HL-60 (cell line): ENCODE data around the gene ADGRA1.
"Not testable (repeated sequence)": the region's sequence is repeated elsewhere in the genome, so short reads cannot be mapped to it uniquely, and the experiment has no call there.

Experiments used
- DNase-seq, 2 experiments: peaks; one replicate each; pipeline ENCODE4 v3.0.0-alpha.2; 2010 to 2020; ENCODE audit warnings: low read depth in 1 of 2, low spot score in 1 of 2
- H3K27ac ChIP-seq: fragments of 250-450 bp; sonication (Bioruptor Pico); replicated peaks from 2 replicates; pipeline ENCODE4 v1.5.1; 2020; ENCODE audit warnings: mild to moderate bottlenecking, moderate library complexity
- H3K27me3 ChIP-seq: fragments of 250-450 bp; sonication (Bioruptor Pico); 2 replicates; pipeline ENCODE4 v1.5.1; 2021; ENCODE audit warnings: mild to moderate bottlenecking, moderate library complexity; ENCODE audit not compliant: insufficient read depth, poor library complexity, severe bottlenecking
- H3K4me3 ChIP-seq: replicated peaks from 2 replicates; pipeline ENCODE4 v1.5.1; 2011; ENCODE audit warnings: mild to moderate bottlenecking, control low read depth, low read length; ENCODE audit not compliant: insufficient read depth
- GABPA ChIP-seq: IDR thresholded peaks from 2 replicates; pipeline ENCODE4 v1.6.1; 2012; ENCODE audit warnings: low read depth
- POLR2AphosphoS5 ChIP-seq: IDR thresholded peaks from 2 replicates; pipeline ENCODE4 v1.6.1; 2012; ENCODE audit warnings: low read depth
- REST ChIP-seq: IDR thresholded peaks from 2 replicates; pipeline ENCODE4 v1.6.1; 2012; ENCODE audit warnings: low read depth; ENCODE audit not compliant: insufficient replicate concordance
- SPI1 ChIP-seq: IDR thresholded peaks from 2 replicates; pipeline ENCODE4 v1.6.1; 2012; ENCODE audit warnings: low read depth, mild to moderate bottlenecking, borderline replicate concordance
- TF ChIP-seq, protein P1 (sequence below): IDR thresholded peaks from one replicate; pipeline ENCODE4 v1.5.1; 2011; ENCODE audit warnings: low read length, control low read depth, inconsistent platforms; ENCODE audit not compliant: insufficient read depth

Gene ADGRA1

GRCh38 chr10:133106516-133106915 is 18.8 kb downstream of the ADGRA1 start:
- peaks cover 7% of the 10 kb centered on the region for H3K27me3 ChIP-seq
- H3K27ac ChIP-seq, result no peak overlapping the region
- TF ChIP-seq SPI1 (no peak), POLR2AphosphoS5 (no peak)

GRCh38 chr10:133107442-133107841 is 19.7 kb downstream of the ADGRA1 start:
- H3K27me3 ChIP-seq, result peaks cover 3% of the 10 kb centered on the region
- no peak overlapping the region for H3K27ac ChIP-seq
- H3K4me3 ChIP-seq, result no peak overlapping the region
- DNase-seq, result no peak
- no peak for TF ChIP-seq POLR2AphosphoS5
- TF ChIP-seq GABPA, result no peak
- TF ChIP-seq SPI1, result no peak
- TF ChIP-seq, protein P1, sequence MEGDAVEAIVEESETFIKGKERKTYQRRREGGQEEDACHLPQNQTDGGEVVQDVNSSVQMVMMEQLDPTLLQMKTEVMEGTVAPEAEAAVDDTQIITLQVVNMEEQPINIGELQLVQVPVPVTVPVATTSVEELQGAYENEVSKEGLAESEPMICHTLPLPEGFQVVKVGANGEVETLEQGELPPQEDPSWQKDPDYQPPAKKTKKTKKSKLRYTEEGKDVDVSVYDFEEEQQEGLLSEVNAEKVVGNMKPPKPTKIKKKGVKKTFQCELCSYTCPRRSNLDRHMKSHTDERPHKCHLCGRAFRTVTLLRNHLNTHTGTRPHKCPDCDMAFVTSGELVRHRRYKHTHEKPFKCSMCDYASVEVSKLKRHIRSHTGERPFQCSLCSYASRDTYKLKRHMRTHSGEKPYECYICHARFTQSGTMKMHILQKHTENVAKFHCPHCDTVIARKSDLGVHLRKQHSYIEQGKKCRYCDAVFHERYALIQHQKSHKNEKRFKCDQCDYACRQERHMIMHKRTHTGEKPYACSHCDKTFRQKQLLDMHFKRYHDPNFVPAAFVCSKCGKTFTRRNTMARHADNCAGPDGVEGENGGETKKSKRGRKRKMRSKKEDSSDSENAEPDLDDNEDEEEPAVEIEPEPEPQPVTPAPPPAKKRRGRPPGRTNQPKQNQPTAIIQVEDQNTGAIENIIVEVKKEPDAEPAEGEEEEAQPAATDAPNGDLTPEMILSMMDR, result no peak
- no peak for TF ChIP-seq REST

More at GRCh38 chr10:133106516-133106915, 18.8 kb downstream of the ADGRA1 start:
- no peak for DNase-seq
- no peak overlapping the region for H3K4me3 ChIP-seq

- Histone ChIP-seq H3K27ac (no peak overlapping the region), H3K4me3 (no peak overlapping the region), H3K27me3 (no peaks in the 10 kb centered on the region)
- DNase-seq, result no peak
- TF ChIP-seq POLR2AphosphoS5 (no peak), REST (no peak), SPI1 (no peak), GABPA (no peak)
- TF ChIP-seq, protein P1, result no peak
Observed at GRCh38 chr10:133109711-133110110, 22.0 kb downstream of the ADGRA1 start.

DNA sequence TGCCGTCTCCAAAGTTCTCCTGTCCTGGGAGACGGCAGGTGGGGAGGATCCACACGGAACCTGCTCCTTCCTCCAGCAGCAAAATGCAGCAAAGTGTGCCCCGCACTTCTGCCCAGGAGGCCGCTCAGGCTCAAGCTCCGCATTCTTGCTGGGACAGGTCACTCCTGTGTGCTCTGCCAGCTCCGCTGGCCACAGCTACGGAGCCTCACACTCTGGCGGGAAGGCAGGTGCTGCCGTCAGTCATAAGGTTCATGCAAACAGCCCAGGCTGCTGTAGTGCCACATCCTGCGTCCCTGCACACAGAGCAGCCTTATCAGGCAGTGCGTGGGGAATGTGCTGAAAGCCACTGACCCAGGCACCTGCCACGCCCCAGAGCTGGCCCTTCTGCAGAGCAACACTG is 22.4 kb downstream of the ADGRA1 start:
- TF ChIP-seq SPI1, result no peak
- TF ChIP-seq GABPA, result no peak

DNA sequence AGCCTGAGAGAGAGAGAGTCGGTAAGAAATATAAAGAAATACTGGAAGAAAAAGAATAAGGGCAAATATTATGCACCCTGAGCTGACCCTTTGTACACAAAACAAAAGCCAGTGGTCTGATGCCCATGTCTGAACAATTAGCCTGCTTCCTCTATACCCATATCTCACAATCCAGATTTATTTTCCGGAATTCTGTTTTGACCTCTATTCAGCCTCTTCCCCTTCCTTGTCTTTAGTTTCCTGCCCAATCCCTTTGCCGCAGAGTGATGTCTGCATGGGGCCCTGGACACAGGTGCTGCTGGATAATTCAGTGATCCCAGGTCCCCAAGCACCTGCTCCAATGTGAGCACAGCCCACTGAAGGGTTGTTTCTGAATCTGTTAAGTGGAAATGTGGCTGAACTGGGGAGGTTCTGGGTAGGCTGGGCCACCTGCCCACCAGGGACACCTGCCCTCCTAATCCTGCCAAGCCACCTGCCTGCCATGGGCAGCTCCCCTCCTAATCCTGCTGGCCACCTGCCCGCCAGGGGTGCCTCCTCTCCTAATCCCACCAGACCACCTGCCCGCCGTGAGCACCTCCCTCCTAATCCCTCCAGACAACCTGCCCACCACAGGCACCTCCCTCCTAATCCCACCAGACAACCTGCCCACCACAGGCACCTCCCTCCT is 23.0 kb downstream of the ADGRA1 start:
- Histone ChIP-seq H3K27me3 (no peaks in the 10 kb centered on the region), H3K27ac (no peak overlapping the region), H3K4me3 (no peak overlapping the region)
- TF ChIP-seq GABPA, result no peak
- no peak for TF ChIP-seq REST
- TF ChIP-seq, protein P1, result no peak
- TF ChIP-seq POLR2AphosphoS5, result no peak
- TF ChIP-seq SPI1, result no peak
- DNase-seq, result no peak

More for the DNA sequence above, 22.4 kb downstream of the ADGRA1 start:
- no peak for DNase-seq
- Histone ChIP-seq H3K4me3 (no peak overlapping the region), H3K27ac (no peak overlapping the region), H3K27me3 (no peaks in the 10 kb centered on the region)

GRCh38 chr10:133111640-133112039 is 23.9 kb downstream of the ADGRA1 start:
- not testable (repeated sequence) for DNase-seq, H3K27ac ChIP-seq, H3K27me3 ChIP-seq, H3K4me3 ChIP-seq
